ENCODE data around the gene GRIN2B. TPM values are rescaled to one million over a fixed set of nuclear protein-coding genes. Genes with fewer than 3 reads are reported as not detected.

Gene GRIN2B
- total RNA-seq, 1 experiment from 2014 or later = 0.05 TPM

DNA sequence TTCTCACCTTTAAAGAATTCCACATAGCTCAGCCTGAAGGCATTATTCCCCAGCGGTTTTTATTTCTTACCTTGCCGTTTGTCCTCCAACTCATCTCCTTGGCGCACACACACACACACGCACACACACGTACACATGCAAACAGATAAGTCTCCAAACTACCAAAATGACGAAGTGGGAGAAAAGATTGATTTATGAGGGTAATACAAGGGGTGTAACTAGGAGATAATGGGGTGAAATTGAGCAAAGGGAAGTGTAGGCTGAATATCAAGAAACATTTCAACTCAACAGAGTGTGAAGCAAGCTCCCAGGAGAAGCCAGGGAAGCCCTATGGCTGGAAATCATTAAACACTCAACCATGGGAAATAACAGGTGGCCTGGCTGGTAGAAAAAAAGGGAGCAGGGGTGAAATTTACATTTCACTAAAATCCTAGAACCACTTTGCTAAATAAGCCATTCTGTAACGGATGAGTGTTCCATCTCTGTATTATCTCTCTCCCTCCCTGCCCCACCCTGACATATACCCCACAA, 41.0 kb downstream of the GRIN2B start:
- intact Hi-C loops (cut with micrococcal nuclease; ENCODE audit: unreplicated experiment) = loop anchor here (2.0 to 10.0 kb wide), 3 partner anchors 202 to 686 kb away; no protein-coding TSS in a partner anchor
- CTCF ChIA-PET = interaction anchor here (2.1 kb wide), 1 partner anchor 684 kb away, joined by 13 read pairs; no protein-coding TSS in a partner anchor
- Mint-ChIP-seq H3K27ac (ENCODE audit: unreplicated experiment) (no peak overlapping the region), H3K4me3 (ENCODE audit: low read depth, unreplicated experiment) (no peak overlapping the region), H3K27me3 (ENCODE audit: unreplicated experiment) (no peaks in the 10 kb centered on the region), H3K4me1 (ENCODE audit: low read depth, unreplicated experiment) (peaks cover 14% of the 10 kb centered on the region), H3K9me3 (ENCODE audit: low read depth, unreplicated experiment) (peaks cover 3% of the 10 kb centered on the region), H3K36me3 (ENCODE audit: insufficient read depth, unreplicated experiment) (no peaks in the 10 kb centered on the region)
- no TSS peak for BruUV-seq (replicated peaks)
- TF ChIP-seq, protein P1, sequence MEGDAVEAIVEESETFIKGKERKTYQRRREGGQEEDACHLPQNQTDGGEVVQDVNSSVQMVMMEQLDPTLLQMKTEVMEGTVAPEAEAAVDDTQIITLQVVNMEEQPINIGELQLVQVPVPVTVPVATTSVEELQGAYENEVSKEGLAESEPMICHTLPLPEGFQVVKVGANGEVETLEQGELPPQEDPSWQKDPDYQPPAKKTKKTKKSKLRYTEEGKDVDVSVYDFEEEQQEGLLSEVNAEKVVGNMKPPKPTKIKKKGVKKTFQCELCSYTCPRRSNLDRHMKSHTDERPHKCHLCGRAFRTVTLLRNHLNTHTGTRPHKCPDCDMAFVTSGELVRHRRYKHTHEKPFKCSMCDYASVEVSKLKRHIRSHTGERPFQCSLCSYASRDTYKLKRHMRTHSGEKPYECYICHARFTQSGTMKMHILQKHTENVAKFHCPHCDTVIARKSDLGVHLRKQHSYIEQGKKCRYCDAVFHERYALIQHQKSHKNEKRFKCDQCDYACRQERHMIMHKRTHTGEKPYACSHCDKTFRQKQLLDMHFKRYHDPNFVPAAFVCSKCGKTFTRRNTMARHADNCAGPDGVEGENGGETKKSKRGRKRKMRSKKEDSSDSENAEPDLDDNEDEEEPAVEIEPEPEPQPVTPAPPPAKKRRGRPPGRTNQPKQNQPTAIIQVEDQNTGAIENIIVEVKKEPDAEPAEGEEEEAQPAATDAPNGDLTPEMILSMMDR (IDR thresholded peaks at IDR 0.05; ENCODE audit: unreplicated experiment) = no peak
- DNase-seq = no peak

DNA sequence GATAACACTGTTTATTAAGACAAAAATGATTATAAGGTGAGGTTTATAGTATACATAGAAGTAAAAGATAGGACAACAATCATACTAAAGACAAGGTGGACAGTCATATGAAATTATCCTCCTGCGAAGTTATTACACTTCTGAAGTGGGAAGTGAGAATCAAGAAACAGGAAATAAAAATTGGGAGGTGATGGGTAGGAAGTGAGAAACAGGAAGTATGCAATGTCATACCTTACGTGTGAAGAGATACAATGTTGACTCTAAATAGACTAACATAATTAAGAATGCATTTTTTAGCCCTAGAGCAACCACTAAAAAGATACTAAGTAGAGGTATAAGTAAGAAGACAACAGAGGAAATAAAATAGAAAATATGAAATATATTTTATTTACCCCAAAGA, 43.7 kb downstream of the GRIN2B start:
- Mint-ChIP-seq H3K27me3 (ENCODE audit: unreplicated experiment) (no peaks in the 10 kb centered on the region), H3K9me3 (ENCODE audit: low read depth, unreplicated experiment) (peaks cover 3% of the 10 kb centered on the region), H3K4me1 (ENCODE audit: low read depth, unreplicated experiment) (peaks cover 14% of the 10 kb centered on the region), H3K4me3 (ENCODE audit: low read depth, unreplicated experiment) (no peak overlapping the region), H3K36me3 (ENCODE audit: insufficient read depth, unreplicated experiment) (no peaks in the 10 kb centered on the region), H3K27ac (ENCODE audit: unreplicated experiment) (no peak overlapping the region)
- intact Hi-C loops (cut with micrococcal nuclease; ENCODE audit: unreplicated experiment) = no loop called here
- TF ChIP-seq, protein P1 (IDR thresholded peaks at IDR 0.05; ENCODE audit: unreplicated experiment) = no peak
- CTCF ChIA-PET = no interaction called here
- BruUV-seq (replicated peaks) = no TSS peak
- DNase-seq = no peak

DNA sequence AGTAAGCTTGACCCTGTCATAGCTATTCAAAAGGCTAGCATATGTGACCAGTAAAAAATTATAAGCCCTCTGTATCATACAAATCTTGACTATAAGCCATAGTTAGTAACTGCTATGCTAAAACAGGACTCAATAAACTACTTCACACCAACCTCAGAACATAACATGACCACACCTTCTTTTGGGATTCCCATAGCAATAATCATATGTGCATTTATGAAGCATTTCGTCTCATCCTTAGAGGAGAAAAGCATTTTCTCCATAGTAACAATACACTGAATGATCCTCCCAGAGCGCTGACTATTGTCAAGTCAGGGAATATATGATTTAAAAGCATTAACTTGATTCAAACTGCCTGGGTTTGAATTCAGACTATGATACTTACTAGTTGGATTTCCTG, 46.2 kb downstream of the GRIN2B start:
- peaks cover 3% of the 10 kb centered on the region for H3K9me3 Mint-ChIP-seq (ENCODE audit: low read depth, unreplicated experiment)
- DNase-seq = no peak
- no peaks in the 10 kb centered on the region for H3K4me1 Mint-ChIP-seq (ENCODE audit: low read depth, unreplicated experiment)
- TF ChIP-seq, protein P1 (IDR thresholded peaks at IDR 0.05; ENCODE audit: unreplicated experiment) = no peak
- no peaks in the 10 kb centered on the region for H3K36me3 Mint-ChIP-seq (ENCODE audit: insufficient read depth, unreplicated experiment)
- H3K4me3 Mint-ChIP-seq (ENCODE audit: low read depth, unreplicated experiment) = no peak overlapping the region
- H3K27ac Mint-ChIP-seq (ENCODE audit: unreplicated experiment) = no peak overlapping the region
- no peaks in the 10 kb centered on the region for H3K27me3 Mint-ChIP-seq (ENCODE audit: unreplicated experiment)
- CTCF ChIA-PET = no interaction called here
- intact Hi-C loops (cut with micrococcal nuclease; ENCODE audit: unreplicated experiment) = no loop called here
- BruUV-seq (replicated peaks) = no TSS peak
